K562 (cell line): ENCODE measurements around the gene CDSN. TPM values are rescaled to one million over a fixed set of nuclear protein-coding genes. Genes with fewer than 3 reads are reported as not detected.

Source experiments
- ARID4B ChIP-seq: sonication (generic); formaldehyde crosslinking; IDR thresholded peaks from 2 replicates; pipeline ENCODE4 v1.8.0; 2022; ENCODE audit warnings: mild to moderate bottlenecking, missing genetic modification reagents
- ATF1 ChIP-seq, 2 experiments: fragments of 450-650 bp in 1 of 2; IDR thresholded peaks; 2 replicates each; pipeline ENCODE4 v1.6.1; 2016; ENCODE audit warnings: missing compliant biosample characterization in 1 of 2, missing genetic modification characterization in 1 of 2
- BCL6 ChIP-seq: fragments of 250-450 bp; sonication (Bioruptor Pico); IDR thresholded peaks from 2 replicates; pipeline ENCODE4 v1.4.0; 2020
- CBX5 ChIP-seq: IDR thresholded peaks from 2 replicates; pipeline ENCODE4 v1.6.1; 2014; ENCODE audit warnings: low read depth, borderline replicate concordance
- CEBPB ChIP-seq: fragments of 450-650 bp; IDR thresholded peaks from 2 replicates; pipeline ENCODE4 v1.6.1; 2016; ENCODE audit warnings: missing genetic modification characterization, missing compliant biosample characterization
- CREM ChIP-seq: IDR thresholded peaks from 2 replicates; pipeline ENCODE4 v1.6.1; 2014; ENCODE audit warnings: antibody characterized with exemption, low read depth
- FOXA1 ChIP-seq: fragments of 450-650 bp; IDR thresholded peaks from 2 replicates; pipeline ENCODE4 v1.6.1; 2016; ENCODE audit warnings: mild to moderate bottlenecking, borderline replicate concordance
- KLF13 ChIP-seq: fragments of 450-650 bp; IDR thresholded peaks from 2 replicates; pipeline ENCODE4 v1.6.1; 2016; ENCODE audit warnings: missing genetic modification characterization, low read depth, mild to moderate bottlenecking, missing compliant biosample characterization, moderate library complexity, borderline replicate concordance
- MCM2 ChIP-seq: fragments of 450-650 bp; IDR thresholded peaks from 2 replicates; pipeline ENCODE4 v1.6.1; 2017; ENCODE audit warnings: low read depth, mild to moderate bottlenecking
- MEIS2 ChIP-seq: fragments of 450-650 bp; IDR thresholded peaks from 2 replicates; pipeline ENCODE4 v1.6.1; 2014; ENCODE audit warnings: mild to moderate bottlenecking; ENCODE audit not compliant: partially characterized antibody
- POU5F1 ChIP-seq: fragments of 150-350 bp; IDR thresholded peaks from 2 replicates; pipeline ENCODE4 v1.6.1; 2014; ENCODE audit warnings: borderline replicate concordance, low read length, low read depth, mild to moderate bottlenecking; ENCODE audit not compliant: partially characterized antibody
- RFX5 ChIP-seq: IDR thresholded peaks from 2 replicates; pipeline ENCODE4 v1.6.1; 2011; ENCODE audit warnings: low read depth, mild to moderate bottlenecking, improper control_type of control experiment, low read length
- SFPQ ChIP-seq: fragments of 200-400 bp; formaldehyde crosslinking; IDR thresholded peaks from 2 replicates; pipeline ENCODE4 v1.6.1; 2017; ENCODE audit warnings: mild to moderate bottlenecking, low read depth, low read length, moderate library complexity
- SIX5 ChIP-seq, 2 experiments: IDR thresholded peaks; 2 replicates each; pipeline ENCODE4 v1.6.1; 2011; ENCODE audit warnings: low read length in 2 of 2, borderline replicate concordance in 1 of 2, low read depth in 1 of 2, mild to moderate bottlenecking in 1 of 2, moderate library complexity in 1 of 2; ENCODE audit not compliant: insufficient read depth in 1 of 2
- SMARCE1 ChIP-seq: fragments of 450-650 bp; IDR thresholded peaks from 2 replicates; pipeline ENCODE4 v1.7.1; 2016; ENCODE audit warnings: mild to moderate bottlenecking
- SNRNP70 ChIP-seq: fragments of 200-400 bp; formaldehyde crosslinking; optimal IDR thresholded peaks from 2 replicates; pipeline ENCODE3; 2017; ENCODE audit warnings: low read depth, low read length
- STAT5A ChIP-seq: IDR thresholded peaks from 2 replicates; pipeline ENCODE4 v1.6.1; 2012; ENCODE audit warnings: low read length, inconsistent platforms, borderline replicate concordance
- ZBTB26 ChIP-seq: fragments of 450-650 bp; formaldehyde crosslinking; IDR thresholded peaks from 2 replicates; pipeline ENCODE4 v1.4.0; 2022; ENCODE audit warnings: missing genetic modification characterization
- ZNF146 ChIP-seq: IDR thresholded peaks from one replicate; pipeline ENCODE4 v1.6.1; 2018; ENCODE audit warnings: missing compliant biosample characterization; ENCODE audit not compliant: unreplicated experiment
- ZNF316 ChIP-seq: fragments of 450-650 bp; IDR thresholded peaks from 2 replicates; pipeline ENCODE4 v1.6.1; 2016
- ZNF561 ChIP-seq: fragments of 450-650 bp; formaldehyde crosslinking; conservative IDR thresholded peaks from 2 replicates; pipeline ENCODE4 v1.4.0; 2020; ENCODE audit warnings: mild to moderate bottlenecking, moderate library complexity
- ZNF695 ChIP-seq: fragments of 450-650 bp; formaldehyde crosslinking; IDR thresholded peaks from 2 replicates; pipeline ENCODE4 v1.4.0; 2020; ENCODE audit warnings: mild to moderate bottlenecking, moderate library complexity
- polyA plus RNA-seq, 8 experiments: library from polyadenylated mRNA; depleted of rRNA in 4 of 8; stranded (reverse) in 5 of 8; unstranded in 3 of 8; fragments of >200 nt; fragmentation: Nextera tagmentation in 2 of 8; fragmentation: Illumina TruSeq in 1 of 8; extraction: Ambion mirVana in 2 of 8; extraction: Trizol in 1 of 8; gene quantifications; 2 replicates each; pipeline versions ENCODE4 v1.2.1 to v1.2.3, GENCODE V29; 2011 to 2014; ENCODE audit warnings: inconsistent platforms in 1 of 8, missing spikeins in 1 of 8
- total RNA-seq, 7 experiments: library from RNA; depleted of rRNA in 6 of 7; stranded (reverse); fragments of >200 nt in 6 of 7; fragmentation: Illumina TruSeq in 2 of 7; extraction: Trizol in 2 of 7; gene quantifications; 2 replicates each; pipeline versions ENCODE4 v1.2.1 to v1.2.3, GENCODE V29; 2011 to 2021; ENCODE audit warnings: low replicate concordance in 1 of 7

The CDSN gene
- total and polyA plus RNA-seq, 9 of the 15 experiments (the other 6 are each of a cell fraction or from before 2014, with no cell fraction given): not detected

- TF ChIP-seq FOXA1 (no peak), ATF1 (CRISPR knock-in tag; IDR thresholded peaks at IDR 0.05) (no peak), ATF1 (tag; IDR thresholded peaks at IDR 0.05) (peak; percentile 84), KLF13 (tag) (no peak), CEBPB (no peak), ZNF146 (CRISPR knock-in tag) (no peak), MEIS2 (peak; percentile 93), SMARCE1 (no peak), ZBTB26 (CRISPR knock-in tag) (no peak), BCL6 (no peak), SFPQ (no peak), CREM (no peak; the same call in none of the 2 replicates), ZNF316 (no peak), ZNF561 (CRISPR knock-in tag) (no peak), CBX5 (no peak), ZNF695 (CRISPR knock-in tag) (no peak), MCM2 (no peak), SNRNP70 (no peak), STAT5A (no peak), RFX5 (no peak), SIX5 (IDR thresholded peaks at IDR 0.05; ENCODE audit: borderline replicate concordance in 1 of 2, insufficient read depth in 1 of 2, low read depth in 1 of 2, low read length in 2 of 2) (no peak), POU5F1 (peak; percentile 21), ARID4B (peak; percentile 60)
Measured at GRCh38 chr6:31158140-31158862, 38.1 kb upstream of the CDSN start, which contains the start of gene TCF19 (continued).
